HepG2 (cell line): ENCODE results near the gene POLR1E. TPM values are rescaled to one million over a fixed set of nuclear protein-coding genes. Genes with fewer than 3 reads are reported as not detected.

Experiments
- ATAC-seq: fragments of 200-7000 bp; cut with Tn5 transposase; 3 replicates; pipeline ENCODE4 v1.9.1; 2020; ENCODE audit warnings: mild to moderate bottlenecking, moderate library complexity
- BruUV-seq: library from RNA; stranded (reverse); fragments of 400-500 nt; replicated peaks from 2 replicates; lab custom pipeline; 2021; lab: Mats Ljungman, UMichigan
- CTCF ChIA-PET: fragments of 300-600 bp; formaldehyde crosslinking; extraction: SDS; loops from one replicate; lab custom pipeline; 2021; ENCODE audit warnings: low total read pairs, inconsistent platforms, low intra/inter-chr PET ratio; lab: Yijun Ruan, JAX
- POLR2A ChIA-PET: fragments of 350-600 bp; sonication (Branson Sonifier 250); formaldehyde crosslinking; loops from one replicate; lab custom pipeline; 2020; ENCODE audit warnings: antibody characterized with exemption, inconsistent platforms; lab: Yijun Ruan, JAX
- DNase-seq: peaks from one replicate; pipeline ENCODE4 v3.0.0-alpha.2; 2015; ENCODE audit warnings: low spot score
- FAIRE-seq: peaks from 3 replicates; lab custom pipeline; 2011; peaks lifted over from hg19 to GRCh38; lab: Jason Lieb, UNC
- H2AFZ ChIP-seq: one replicate; pipeline ENCODE4 v1.6.1; 2011; ENCODE audit warnings: low read length, inconsistent platforms
- H3K27ac ChIP-seq: fragments of 300-600 bp; 3 replicates; pipeline ENCODE4 v1.8.0; 2011; ENCODE audit warnings: mixed run types, mild to moderate bottlenecking, mixed read lengths, low read length, inconsistent platforms; ENCODE audit not compliant: insufficient read depth; ENCODE audit errors: extremely low read length
- H3K27me3 ChIP-seq, 2 experiments: fragments of 200-600 bp in 1 of 2; 2 replicates in 1 of 2; 3 replicates in 1 of 2; pipeline versions ENCODE4 v1.6.0 to v1.8.0; 2011; ENCODE audit warnings: low read length in 2 of 2, mild to moderate bottlenecking in 2 of 2, moderate library complexity in 2 of 2, inconsistent platforms in 1 of 2; ENCODE audit not compliant: insufficient read depth in 2 of 2, control insufficient read depth in 1 of 2
- H3K36me3 ChIP-seq, 2 experiments: fragments of 200-600 bp in 1 of 2; replicated peaks in 1 of 2; 2 replicates in 1 of 2; 3 replicates in 1 of 2; pipeline versions ENCODE4 v1.5.1 to v1.8.0; 2011; ENCODE audit warnings: low read length in 2 of 2, inconsistent platforms in 1 of 2; ENCODE audit not compliant: insufficient read depth in 2 of 2, control insufficient read depth in 1 of 2
- H3K4me1 ChIP-seq: 2 replicates; pipeline ENCODE4 v1.5.1; 2012; ENCODE audit warnings: low read length, inconsistent platforms; ENCODE audit not compliant: insufficient read depth
- H3K4me2 ChIP-seq: 2 replicates; pipeline ENCODE4 v1.6.0; 2011; ENCODE audit warnings: low read depth, low read length, inconsistent platforms
- H3K4me3 ChIP-seq, 3 experiments: fragments of 200-600 bp in 1 of 3; sonication (generic), shearing (Covaris generic) in 1 of 3; replicated peaks in 1 of 3; 2 replicates each; pipeline ENCODE4 v1.5.1; 2011 to 2016; ENCODE audit warnings: low read length in 3 of 3, inconsistent platforms in 2 of 3, low read depth in 2 of 3, mild to moderate bottlenecking in 2 of 3, control low read depth in 1 of 3, mixed read lengths in 1 of 3; ENCODE audit not compliant: insufficient read depth in 1 of 3
- H3K79me2 ChIP-seq: one replicate; pipeline ENCODE4 v1.6.1; 2011; ENCODE audit warnings: low read length, inconsistent platforms; ENCODE audit not compliant: insufficient read depth
- H3K9ac ChIP-seq: 2 replicates; pipeline ENCODE4 v1.6.0; 2011; ENCODE audit warnings: mild to moderate bottlenecking, low read depth, low read length, inconsistent platforms; ENCODE audit not compliant: insufficient read depth
- H3K9me3 ChIP-seq: 2 replicates; pipeline ENCODE4 v1.5.1; 2012; ENCODE audit warnings: mild to moderate bottlenecking, low read length
- H4K20me1 ChIP-seq: 2 replicates; pipeline ENCODE4 v1.6.0; 2011; ENCODE audit warnings: inconsistent platforms, mild to moderate bottlenecking, low read length, moderate library complexity; ENCODE audit not compliant: insufficient read depth
- EED ChIP-seq: sonication (generic); formaldehyde crosslinking; IDR thresholded peaks from 2 replicates; pipeline ENCODE4 v1.5.0; 2020; ENCODE audit warnings: mild to moderate bottlenecking, missing genetic modification reagents
- HMG20A ChIP-seq: IDR thresholded peaks from 2 replicates; pipeline ENCODE4 v1.6.1; 2016; ENCODE audit warnings: borderline replicate concordance
- MEF2D ChIP-seq: sonication (generic); formaldehyde crosslinking; IDR thresholded peaks from 2 replicates; pipeline ENCODE4 v1.5.1; 2020; ENCODE audit warnings: mild to moderate bottlenecking, missing genetic modification reagents
- MXD4 ChIP-seq: IDR thresholded peaks from 2 replicates; pipeline ENCODE4 v1.6.1; 2016; ENCODE audit warnings: mild to moderate bottlenecking, missing biosample characterization, missing genetic modification reagents
- NR2C2 ChIP-seq: sonication (generic); formaldehyde crosslinking; IDR thresholded peaks from 2 replicates; pipeline ENCODE4 v1.4.0; 2020; ENCODE audit warnings: missing genetic modification reagents, mild to moderate bottlenecking, moderate library complexity, borderline replicate concordance
- PHB2 ChIP-seq: fragments of 450-650 bp; IDR thresholded peaks from 2 replicates; pipeline ENCODE4 v1.6.1; 2018; ENCODE audit not compliant: partially characterized antibody
- POLR2G ChIP-seq: fragments of 200-400 bp; formaldehyde crosslinking; IDR thresholded peaks from 2 replicates; pipeline ENCODE4 v1.6.1; 2018; ENCODE audit warnings: mild to moderate bottlenecking, low read depth, low read length, moderate library complexity
- THAP8 ChIP-seq: sonication (generic); formaldehyde crosslinking; IDR thresholded peaks from 2 replicates; pipeline ENCODE4 v1.5.1; 2020; ENCODE audit warnings: missing genetic modification reagents, mild to moderate bottlenecking, borderline replicate concordance
- ZBTB20 ChIP-seq: sonication (generic); formaldehyde crosslinking; IDR thresholded peaks from 2 replicates; pipeline ENCODE4 v1.8.1; 2023; ENCODE audit warnings: missing genetic modification reagents, low read depth, mild to moderate bottlenecking, borderline replicate concordance
- ZBTB40 ChIP-seq, 2 experiments: fragments of 450-650 bp in 1 of 2; sonication (generic) in 1 of 2; formaldehyde crosslinking in 1 of 2; IDR thresholded peaks; 2 replicates each; pipeline versions ENCODE4 v1.6.1 to v1.8.0; 2016 to 2022; ENCODE audit warnings: antibody characterized with exemption in 1 of 2, mild to moderate bottlenecking in 1 of 2, missing genetic modification reagents in 1 of 2
- ZBTB8A ChIP-seq: sonication (generic); formaldehyde crosslinking; IDR thresholded peaks from 2 replicates; pipeline ENCODE4 v1.4.0; 2020; ENCODE audit warnings: mild to moderate bottlenecking, low read depth, missing genetic modification reagents, borderline replicate concordance
- ZFP82 ChIP-seq: sonication (generic); formaldehyde crosslinking; IDR thresholded peaks from 2 replicates; pipeline ENCODE4 v1.5.1; 2020; ENCODE audit warnings: mild to moderate bottlenecking, missing genetic modification reagents, borderline replicate concordance
- WGBS: methylation state at CpG from one replicate; pipeline ENCODE4 v1.1.6; 2017; ENCODE audit warnings: low lambda C conversion rate; 5-methylcytosine and 5-hydroxymethylcytosine counted together
- in situ Hi-C: cut with HindIII; loops from 2 replicates; pipeline ENCODE4 v1.10.0; 2017; ENCODE audit warnings: low pct_unique_long_range_greater_than_20kb; ENCODE audit not compliant: extremely low pct_ligation_motif_present
- intact Hi-C: fragments of 100-400 bp; cut with micrococcal nuclease; formaldehyde crosslinking; loops from one replicate; pipeline ENCODE4 v1.10.0; 2022; ENCODE audit not compliant: unreplicated experiment
- polyA plus RNA-seq, 8 experiments: library from polyadenylated mRNA; depleted of rRNA in 3 of 8; stranded (reverse) in 7 of 8; unstranded in 1 of 8; fragments of >200 nt; fragmentation: Illumina TruSeq in 4 of 8; extraction: Trizol in 4 of 8; gene quantifications; 2 replicates each; pipeline versions ENCODE4 v1.2.1 to v1.2.3, GENCODE V29; 2011 to 2016; ENCODE audit warnings: low read depth in 4 of 8, missing spikeins in 1 of 8, mixed read lengths in 1 of 8; ENCODE audit not compliant: insufficient read depth in 1 of 8
- total RNA-seq, 5 experiments: library from RNA; depleted of rRNA; stranded (reverse); fragments of >200 nt; fragmentation: Illumina TruSeq; extraction: Trizol; gene quantifications; 2 replicates each; pipeline ENCODE4 v1.2.3, GENCODE V29; 2016; ENCODE audit warnings: low read depth in 1 of 5

POLR1E gene
- total and polyA plus RNA-seq, 2 of the 13 experiments (the other 11 are each of a cell fraction or from before 2014, with no cell fraction given): 23.0 to 37.8 TPM

- TF ChIP-seq PHB2 (no peak), ZBTB8A (CRISPR knock-in tag) (no peak), THAP8 (CRISPR knock-in tag) (no peak), ZBTB20 (no peak), EED (no peak), HMG20A (CRISPR knock-in tag) (no peak)
Measured at GRCh38 chr9:37534412-37534811, 48.7 kb downstream of the POLR1E start (continued).

GRCh38 chr9:37534901-37535300 is 49.2 kb downstream of the POLR1E start:
- Histone ChIP-seq H3K27me3 (no peaks in the 10 kb centered on the region), H3K9me3 (no peaks in the 10 kb centered on the region), H3K4me2 (no peak overlapping the region), H3K36me3 (peaks cover 3 to 4% of the 10 kb centered on the region in 2 experiments; a peak in 2 of 5 replicates), H3K4me3 (no peak overlapping the region), H3K9ac (no peak overlapping the region), H3K4me1 (no peaks in the 10 kb centered on the region), H4K20me1 (no peaks in the 10 kb centered on the region), H2AFZ (no peak overlapping the region), H3K27ac (no peak overlapping the region), H3K79me2 (no peaks in the 10 kb centered on the region)
- in situ Hi-C loops (no loop called here), intact Hi-C loops (no loop called here)
- DNase-seq: no peak
- FAIRE-seq: no peak
- 88% methylated on average over 10 of the region's 10 CpGs for WGBS
- BruUV-seq: no TSS peak
- ATAC-seq: no peak
- POLR2A ChIA-PET: no interaction called here
- CTCF ChIA-PET: no interaction called here
- TF ChIP-seq NR2C2 (CRISPR knock-in tag) (no peak), HMG20A (CRISPR knock-in tag) (no peak), MXD4 (CRISPR knock-in tag) (no peak), ZFP82 (CRISPR knock-in tag) (no peak), ZBTB40 (IDR thresholded peaks at IDR 0.05) (no peak), ZBTB40 (CRISPR knock-in tag; IDR thresholded peaks at IDR 0.05) (no peak), MEF2D (no peak), POLR2G (no peak)
